ENCODE results near the gene CAMK2A.

DNA sequence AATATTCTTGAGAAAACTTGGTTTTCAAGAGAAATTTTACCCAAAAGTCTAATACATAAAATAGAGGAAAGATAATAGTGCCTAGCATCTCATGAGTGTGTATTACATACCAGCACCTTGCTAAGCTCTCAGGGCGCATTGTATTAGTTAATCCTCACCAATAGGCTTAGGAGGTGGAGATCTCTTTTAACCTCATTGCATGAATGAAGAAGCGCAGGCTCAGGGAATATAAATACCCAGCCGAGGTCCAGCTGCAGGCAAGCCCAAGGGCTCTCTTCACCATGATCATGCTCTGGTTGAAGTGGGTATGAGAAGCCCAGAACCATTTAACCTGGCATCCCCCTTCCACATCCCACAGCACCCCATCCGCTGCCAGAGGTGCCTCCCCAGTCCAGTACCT lies 46.0 kb downstream of the CAMK2A start:
- TF ChIP-seq CTCF (IDR thresholded peaks at IDR 0.05): no peak
- no peak for TF ChIP-seq POLR2A (IDR thresholded peaks at IDR 0.05)
